ENCODE data around the gene ZNRD2. TPM values are rescaled to one million over a fixed set of nuclear protein-coding genes. Genes with fewer than 3 reads are reported as not detected.

Gene ZNRD2
- total and polyA plus RNA-seq, 2 donors = 38.0 to 40.7 TPM

GRCh38 chr11:65542738-65543390 lies 27.4 kb upstream of the ZNRD2 start:
- H3K4me1 ChIP-seq (ENCODE audit: control insufficient read depth in 2 of 2, insufficient read depth in 2 of 2, low read length in 2 of 2) = peaks cover 28 to 55% of the 10 kb centered on the region in 2 donors
- H3K27ac ChIP-seq (ENCODE audit: low read depth in 1 of 2, low read length in 1 of 2) = no peak overlapping the region
- 98% methylated on average over 3 of the region's 3 CpGs for WGBS

GRCh38 chr11:65545853-65546216 lies 24.4 kb upstream of the ZNRD2 start:
- 30% methylated on average over 4 of the region's 4 CpGs for WGBS
- no peaks in the 10 kb centered on the region for H3K27me3 ChIP-seq (ENCODE audit: control insufficient read depth in 2 of 2, insufficient read depth in 1 of 2, low read length in 1 of 2)
- no peak for DNase-seq (ENCODE audit: low read depth in 6 of 9, low spot score in 9 of 9)
- H3K36me3 ChIP-seq (ENCODE audit: control insufficient read depth in 2 of 2, insufficient read depth in 2 of 2, low read length in 1 of 2) = peaks cover 2 to 6% of the 10 kb centered on the region in 2 donors
- peak overlapping the region; percentile 54 to 97 for H3K27ac ChIP-seq (ENCODE audit: low read depth in 1 of 2, low read length in 1 of 2)
- H3K9me3 ChIP-seq (ENCODE audit: control insufficient read depth in 2 of 2, insufficient read depth in 1 of 2, low read length in 1 of 2) = peaks cover 0 to 5% of the 10 kb centered on the region in 2 donors
- H3K4me3 ChIP-seq (ENCODE audit: low read length in 2 of 2) = peak overlapping the region; percentile 44 to 49
- peaks cover 40 to 57% of the 10 kb centered on the region in 2 donors for H3K4me1 ChIP-seq (ENCODE audit: control insufficient read depth in 2 of 2, insufficient read depth in 2 of 2, low read length in 2 of 2)

More at GRCh38 chr11:65542738-65543390, 27.4 kb upstream of the ZNRD2 start:
- H3K36me3 ChIP-seq (ENCODE audit: control insufficient read depth in 2 of 2, insufficient read depth in 2 of 2, low read length in 1 of 2) = peaks cover 11 to 20% of the 10 kb centered on the region in 2 donors
- H3K4me3 ChIP-seq (ENCODE audit: low read length in 2 of 2) = no peak overlapping the region
- peaks cover 0 to 3% of the 10 kb centered on the region in 2 donors for H3K27me3 ChIP-seq (ENCODE audit: control insufficient read depth in 2 of 2, insufficient read depth in 1 of 2, low read length in 1 of 2)
- no peaks in the 10 kb centered on the region for H3K9me3 ChIP-seq (ENCODE audit: control insufficient read depth in 2 of 2, insufficient read depth in 1 of 2, low read length in 1 of 2)
- no peak for DNase-seq (ENCODE audit: low read depth in 6 of 9, low spot score in 9 of 9)

- H3K9me3 ChIP-seq (ENCODE audit: control insufficient read depth in 2 of 2, insufficient read depth in 1 of 2, low read length in 1 of 2) = peaks cover 0 to 10% of the 10 kb centered on the region in 2 donors
- no peaks in the 10 kb centered on the region for H3K27me3 ChIP-seq (ENCODE audit: control insufficient read depth in 2 of 2, insufficient read depth in 1 of 2, low read length in 1 of 2)
- DNase-seq (ENCODE audit: low read depth in 6 of 9, low spot score in 9 of 9) = peak in 7 of 9 donors; percentile 78 to 95 (median 90)
- 6% methylated on average over 64 of the region's 64 CpGs for WGBS
- H3K4me3 ChIP-seq (ENCODE audit: low read length in 2 of 2) = peak overlapping the region; percentile 44 to 49
- H3K36me3 ChIP-seq (ENCODE audit: control insufficient read depth in 2 of 2, insufficient read depth in 2 of 2, low read length in 1 of 2) = peaks cover 2 to 6% of the 10 kb centered on the region in 2 donors
- H3K27ac ChIP-seq (ENCODE audit: low read depth in 1 of 2, low read length in 1 of 2) = peak overlapping the region; percentile 87 to 97
- H3K4me1 ChIP-seq (ENCODE audit: control insufficient read depth in 2 of 2, insufficient read depth in 2 of 2, low read length in 2 of 2) = peaks cover 38 to 57% of the 10 kb centered on the region in 2 donors
Measured at GRCh38 chr11:65546217-65546958, 23.9 kb upstream of the ZNRD2 start.

- peak overlapping the region; percentile 32 to 59 for H3K27ac ChIP-seq (ENCODE audit: low read depth in 1 of 2, low read length in 1 of 2)
- peak overlapping the region in 1 of 2 donors; percentile 10 for H3K4me3 ChIP-seq (ENCODE audit: low read length in 2 of 2)
- H3K27me3 ChIP-seq (ENCODE audit: control insufficient read depth in 2 of 2, insufficient read depth in 1 of 2, low read length in 1 of 2) = no peaks in the 10 kb centered on the region
- WGBS = 74% methylated on average over 52 of the region's 52 CpGs
- peaks cover 2 to 6% of the 10 kb centered on the region in 2 donors for H3K36me3 ChIP-seq (ENCODE audit: control insufficient read depth in 2 of 2, insufficient read depth in 2 of 2, low read length in 1 of 2)
- DNase-seq (ENCODE audit: low read depth in 6 of 9, low spot score in 9 of 9) = peak in 3 of 9 donors; percentile 59 to 77 (median 72)
- H3K4me1 ChIP-seq (ENCODE audit: control insufficient read depth in 2 of 2, insufficient read depth in 2 of 2, low read length in 2 of 2) = peaks cover 45 to 61% of the 10 kb centered on the region in 2 donors
- peaks cover 0 to 14% of the 10 kb centered on the region in 2 donors for H3K9me3 ChIP-seq (ENCODE audit: control insufficient read depth in 2 of 2, insufficient read depth in 1 of 2, low read length in 1 of 2)
Measured at GRCh38 chr11:65547446-65548125, 22.7 kb upstream of the ZNRD2 start.

- Histone ChIP-seq H3K27ac (ENCODE audit: low read depth in 1 of 2, low read length in 1 of 2) (peak overlapping the region in 1 of 2 donors; percentile 63), H3K4me1 (ENCODE audit: control insufficient read depth in 2 of 2, insufficient read depth in 2 of 2, low read length in 2 of 2) (peaks cover 52 to 68% of the 10 kb centered on the region in 2 donors), H3K36me3 (ENCODE audit: control insufficient read depth in 2 of 2, insufficient read depth in 2 of 2, low read length in 1 of 2) (peaks cover 2 to 6% of the 10 kb centered on the region in 2 donors), H3K9me3 (ENCODE audit: control insufficient read depth in 2 of 2, insufficient read depth in 1 of 2, low read length in 1 of 2) (peaks cover 0 to 14% of the 10 kb centered on the region in 2 donors), H3K27me3 (ENCODE audit: control insufficient read depth in 2 of 2, insufficient read depth in 1 of 2, low read length in 1 of 2) (no peaks in the 10 kb centered on the region), H3K4me3 (ENCODE audit: low read length in 2 of 2) (no peak overlapping the region)
- DNase-seq (ENCODE audit: low read depth in 6 of 9, low spot score in 9 of 9) = no peak
- 100% methylated on average over 3 of the region's 3 CpGs for WGBS
Measured at GRCh38 chr11:65548395-65548794, 21.9 kb upstream of the ZNRD2 start.

- Histone ChIP-seq H3K4me3 (ENCODE audit: low read length in 2 of 2) (no peak overlapping the region), H3K4me1 (ENCODE audit: control insufficient read depth in 2 of 2, insufficient read depth in 2 of 2, low read length in 2 of 2) (peaks cover 59 to 75% of the 10 kb centered on the region in 2 donors), H3K36me3 (ENCODE audit: control insufficient read depth in 2 of 2, insufficient read depth in 2 of 2, low read length in 1 of 2) (peaks cover 0 to 6% of the 10 kb centered on the region in 2 donors), H3K27ac (ENCODE audit: low read depth in 1 of 2, low read length in 1 of 2) (peak overlapping the region in 1 of 2 donors; percentile 63), H3K27me3 (ENCODE audit: control insufficient read depth in 2 of 2, insufficient read depth in 1 of 2, low read length in 1 of 2) (no peaks in the 10 kb centered on the region), H3K9me3 (ENCODE audit: control insufficient read depth in 2 of 2, insufficient read depth in 1 of 2, low read length in 1 of 2) (peaks cover 0 to 14% of the 10 kb centered on the region in 2 donors)
- no peak for DNase-seq (ENCODE audit: low read depth in 6 of 9, low spot score in 9 of 9)
- WGBS = 95% methylated on average over 3 of the region's 3 CpGs
Measured at GRCh38 chr11:65549096-65549495, 21.2 kb upstream of the ZNRD2 start.

GRCh38 chr11:65551572-65552387 lies 18.5 kb upstream of the ZNRD2 start:
- DNase-seq (ENCODE audit: low read depth in 6 of 9, low spot score in 9 of 9) = peak in 6 of 9 donors; percentile 68 to 90 (median 76)
- Histone ChIP-seq H3K27me3 (ENCODE audit: control insufficient read depth in 2 of 2, insufficient read depth in 1 of 2, low read length in 1 of 2) (peaks cover 0 to 15% of the 10 kb centered on the region in 2 donors), H3K4me3 (ENCODE audit: low read length in 2 of 2) (no peak overlapping the region), H3K36me3 (ENCODE audit: control insufficient read depth in 2 of 2, insufficient read depth in 2 of 2, low read length in 1 of 2) (no peaks in the 10 kb centered on the region), H3K9me3 (ENCODE audit: control insufficient read depth in 2 of 2, insufficient read depth in 1 of 2, low read length in 1 of 2) (peaks cover 0 to 18% of the 10 kb centered on the region in 2 donors), H3K4me1 (ENCODE audit: control insufficient read depth in 2 of 2, insufficient read depth in 2 of 2, low read length in 2 of 2) (peaks cover 57 to 82% of the 10 kb centered on the region in 2 donors), H3K27ac (ENCODE audit: low read depth in 1 of 2, low read length in 1 of 2) (peak overlapping the region; percentile 62 to 88)
- WGBS = 26% methylated on average over 17 of the region's 17 CpGs

GRCh38 chr11:65552388-65552951 lies 17.8 kb upstream of the ZNRD2 start:
- Histone ChIP-seq H3K4me1 (ENCODE audit: control insufficient read depth in 2 of 2, insufficient read depth in 2 of 2, low read length in 2 of 2) (peaks cover 55 to 82% of the 10 kb centered on the region in 2 donors), H3K9me3 (ENCODE audit: control insufficient read depth in 2 of 2, insufficient read depth in 1 of 2, low read length in 1 of 2) (peaks cover 0 to 18% of the 10 kb centered on the region in 2 donors), H3K4me3 (ENCODE audit: low read length in 2 of 2) (no peak overlapping the region), H3K36me3 (ENCODE audit: control insufficient read depth in 2 of 2, insufficient read depth in 2 of 2, low read length in 1 of 2) (no peaks in the 10 kb centered on the region), H3K27me3 (ENCODE audit: control insufficient read depth in 2 of 2, insufficient read depth in 1 of 2, low read length in 1 of 2) (peaks cover 0 to 22% of the 10 kb centered on the region in 2 donors), H3K27ac (ENCODE audit: low read depth in 1 of 2, low read length in 1 of 2) (peak overlapping the region; percentile 87 to 88)
- 80% methylated on average over 9 of the region's 9 CpGs for WGBS
- no peak for DNase-seq (ENCODE audit: low read depth in 6 of 9, low spot score in 9 of 9)
